ENCODE data around the gene GSE1. TPM values are rescaled to one million over a fixed set of nuclear protein-coding genes. Genes with fewer than 3 reads are reported as not detected.

GSE1 gene
- total RNA-seq, 6 experiments from 2014 or later: 49.2 to 62.3 (median 58.1) TPM

DNA sequence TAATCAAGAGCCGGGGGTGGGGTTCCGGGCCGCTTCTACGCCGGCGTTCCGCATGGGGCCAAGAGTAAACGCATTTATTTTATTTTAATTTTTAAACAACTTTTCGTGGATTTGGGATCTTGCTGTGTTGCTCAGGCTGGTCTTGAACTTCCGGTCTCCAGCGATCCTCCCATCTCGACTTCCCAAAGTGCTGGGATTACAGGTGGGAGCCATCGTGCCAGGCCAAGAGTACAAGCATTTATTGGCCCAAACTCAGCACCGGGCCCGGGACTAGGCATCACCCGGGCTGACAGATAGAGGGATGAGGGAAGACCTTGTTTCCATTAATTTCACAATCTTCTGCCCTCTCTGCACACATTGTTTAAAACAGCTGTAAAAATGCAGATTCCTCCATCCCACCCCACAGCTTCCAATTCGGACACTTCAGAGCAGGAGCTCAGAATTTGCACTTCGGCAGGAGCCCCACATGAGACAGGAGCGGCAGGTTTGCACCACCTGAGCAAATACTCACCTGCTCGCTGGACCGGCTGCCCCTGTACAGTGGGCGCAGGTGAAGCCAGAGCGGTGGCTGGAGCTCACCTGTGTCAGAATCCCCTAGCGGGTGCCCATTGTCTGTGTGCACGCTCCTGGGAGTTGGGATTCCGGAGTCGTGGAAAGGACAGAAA lies 76.3 kb downstream of the GSE1 start:
- TF ChIP-seq, protein P1, sequence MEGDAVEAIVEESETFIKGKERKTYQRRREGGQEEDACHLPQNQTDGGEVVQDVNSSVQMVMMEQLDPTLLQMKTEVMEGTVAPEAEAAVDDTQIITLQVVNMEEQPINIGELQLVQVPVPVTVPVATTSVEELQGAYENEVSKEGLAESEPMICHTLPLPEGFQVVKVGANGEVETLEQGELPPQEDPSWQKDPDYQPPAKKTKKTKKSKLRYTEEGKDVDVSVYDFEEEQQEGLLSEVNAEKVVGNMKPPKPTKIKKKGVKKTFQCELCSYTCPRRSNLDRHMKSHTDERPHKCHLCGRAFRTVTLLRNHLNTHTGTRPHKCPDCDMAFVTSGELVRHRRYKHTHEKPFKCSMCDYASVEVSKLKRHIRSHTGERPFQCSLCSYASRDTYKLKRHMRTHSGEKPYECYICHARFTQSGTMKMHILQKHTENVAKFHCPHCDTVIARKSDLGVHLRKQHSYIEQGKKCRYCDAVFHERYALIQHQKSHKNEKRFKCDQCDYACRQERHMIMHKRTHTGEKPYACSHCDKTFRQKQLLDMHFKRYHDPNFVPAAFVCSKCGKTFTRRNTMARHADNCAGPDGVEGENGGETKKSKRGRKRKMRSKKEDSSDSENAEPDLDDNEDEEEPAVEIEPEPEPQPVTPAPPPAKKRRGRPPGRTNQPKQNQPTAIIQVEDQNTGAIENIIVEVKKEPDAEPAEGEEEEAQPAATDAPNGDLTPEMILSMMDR (IDR thresholded peaks at IDR 0.05): no peak
- Mint-ChIP-seq H3K27ac (no peak overlapping the region), H3K4me1 (ENCODE audit: low read depth) (peaks cover 7% of the 10 kb centered on the region; the same call in 1 of the 2 replicates), H3K27me3 (ENCODE audit: insufficient read depth) (peaks cover 11% of the 10 kb centered on the region), H3K36me3 (ENCODE audit: low read depth) (no peaks in the 10 kb centered on the region), H3K9me3 (no peaks in the 10 kb centered on the region), H3K4me3 (peak overlapping the region; percentile 78)
- DNase-seq: no peak

DNA sequence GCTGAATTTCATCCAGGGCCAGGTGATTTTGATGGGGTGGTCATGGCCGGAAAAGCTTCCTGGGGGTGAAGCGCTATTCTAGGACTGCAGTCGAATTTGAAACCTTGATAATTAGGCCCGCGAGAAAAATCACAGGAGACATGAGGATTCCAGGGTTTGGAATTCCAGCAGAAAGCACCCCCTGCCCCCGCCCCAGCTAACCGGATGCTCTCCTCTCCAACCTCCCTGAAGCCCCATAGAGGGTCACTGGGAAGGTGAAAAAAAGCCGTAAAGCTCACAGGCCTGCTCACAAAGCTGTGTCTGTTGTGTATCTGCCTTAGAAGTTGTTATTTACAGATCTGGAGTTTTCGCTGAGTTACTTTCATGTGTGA lies 76.8 kb downstream of the GSE1 start:
- no peak for DNase-seq
- Mint-ChIP-seq H3K36me3 (ENCODE audit: low read depth) (no peaks in the 10 kb centered on the region), H3K4me3 (peak overlapping the region; percentile 30; the same call in 1 of the 2 replicates), H3K27ac (no peak overlapping the region), H3K9me3 (no peaks in the 10 kb centered on the region), H3K27me3 (ENCODE audit: insufficient read depth) (peaks cover 11% of the 10 kb centered on the region), H3K4me1 (ENCODE audit: low read depth) (peaks cover 7% of the 10 kb centered on the region; the same call in 1 of the 2 replicates)
- TF ChIP-seq, protein P1 (IDR thresholded peaks at IDR 0.05): no peak

DNA sequence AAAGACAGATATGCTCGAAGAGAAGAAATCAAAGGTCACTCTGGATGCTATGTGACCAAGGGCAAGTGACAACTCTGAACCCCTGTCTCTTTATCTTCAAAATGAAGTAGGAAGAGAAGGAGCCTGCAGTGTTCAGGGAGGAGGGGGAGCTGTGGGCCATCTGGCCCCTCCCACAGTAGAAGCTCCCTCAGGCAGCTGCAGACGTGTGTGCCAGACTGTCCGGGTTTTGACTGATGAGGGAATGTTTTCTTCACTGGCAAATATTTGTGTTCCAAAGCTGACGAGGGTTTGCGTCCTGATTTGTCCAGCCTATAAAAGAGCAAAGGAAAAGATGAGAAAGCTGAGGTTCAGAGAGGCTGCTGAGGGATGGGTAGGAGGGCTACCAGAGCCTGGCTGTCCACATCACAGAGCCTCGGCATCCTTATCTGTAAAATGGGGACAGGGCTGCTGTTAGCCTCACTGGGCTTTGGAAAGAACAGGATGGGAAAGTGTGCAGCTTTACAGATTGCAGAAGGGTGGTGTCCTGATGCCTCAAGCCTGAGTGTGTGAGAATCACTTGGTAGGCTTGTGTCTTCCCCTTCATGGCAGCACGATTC lies 77.4 kb downstream of the GSE1 start:
- H3K36me3 Mint-ChIP-seq (ENCODE audit: low read depth): no peaks in the 10 kb centered on the region
- DNase-seq: no peak
- no peak overlapping the region for H3K27ac Mint-ChIP-seq
- no peaks in the 10 kb centered on the region for H3K9me3 Mint-ChIP-seq
- peaks cover 11% of the 10 kb centered on the region for H3K27me3 Mint-ChIP-seq (ENCODE audit: insufficient read depth)
- TF ChIP-seq, protein P1 (IDR thresholded peaks at IDR 0.05): no peak
- peaks cover 7% of the 10 kb centered on the region; the same call in 1 of the 2 replicates for H3K4me1 Mint-ChIP-seq (ENCODE audit: low read depth)
- H3K4me3 Mint-ChIP-seq: no peak overlapping the region

DNA sequence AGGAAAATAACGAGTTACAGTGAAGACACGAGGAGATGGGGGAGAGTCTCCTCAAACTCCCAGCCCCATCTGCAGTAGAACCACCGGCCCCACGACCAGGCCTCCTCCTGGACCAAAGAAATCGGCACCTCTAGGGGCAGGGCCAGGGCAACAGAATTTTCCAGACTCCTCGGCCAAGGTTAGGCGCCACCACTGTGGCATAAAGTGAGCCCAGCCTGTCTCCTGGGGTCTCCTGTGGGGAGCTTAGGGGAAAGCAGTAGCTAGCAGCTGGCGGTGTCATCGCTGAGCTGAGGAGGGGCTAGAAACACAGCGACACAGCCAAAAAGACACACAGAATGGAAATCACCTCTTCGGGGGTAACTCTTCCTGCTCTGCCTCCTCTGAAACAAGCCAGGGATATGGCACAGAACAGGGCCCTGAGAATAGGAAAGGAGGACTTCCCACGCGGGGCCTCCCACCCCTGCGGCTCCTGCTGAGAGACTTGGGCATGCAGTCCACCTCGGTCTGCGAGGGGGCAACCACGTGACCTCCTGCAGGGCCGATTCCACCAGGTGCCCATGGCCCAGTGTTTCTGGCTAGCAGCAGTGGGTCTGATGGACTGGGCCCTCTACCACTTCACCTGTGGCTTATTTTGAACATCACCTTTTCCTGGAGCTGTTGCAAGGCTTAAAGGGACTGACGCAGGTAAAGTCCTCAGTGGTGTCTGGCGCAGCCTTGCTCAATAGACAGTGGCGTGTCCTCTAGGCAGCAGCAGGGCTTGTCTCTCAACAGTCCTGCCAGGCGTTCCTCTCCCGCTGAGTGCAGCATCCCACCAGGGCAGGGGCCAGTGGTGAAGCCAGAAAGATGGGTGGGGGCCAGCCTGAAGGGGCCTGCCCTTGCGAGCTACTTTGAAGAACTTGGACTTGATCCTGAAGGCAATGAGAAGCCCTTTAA lies 82.3 kb downstream of the GSE1 start:
- Mint-ChIP-seq H3K4me1 (ENCODE audit: low read depth) (peaks cover 8% of the 10 kb centered on the region), H3K27me3 (ENCODE audit: insufficient read depth) (peaks cover 16% of the 10 kb centered on the region), H3K27ac (no peak overlapping the region), H3K9me3 (no peaks in the 10 kb centered on the region), H3K4me3 (no peak overlapping the region), H3K36me3 (ENCODE audit: low read depth) (no peaks in the 10 kb centered on the region)
- DNase-seq: no peak
- TF ChIP-seq, protein P1 (IDR thresholded peaks at IDR 0.05): no peak

DNA sequence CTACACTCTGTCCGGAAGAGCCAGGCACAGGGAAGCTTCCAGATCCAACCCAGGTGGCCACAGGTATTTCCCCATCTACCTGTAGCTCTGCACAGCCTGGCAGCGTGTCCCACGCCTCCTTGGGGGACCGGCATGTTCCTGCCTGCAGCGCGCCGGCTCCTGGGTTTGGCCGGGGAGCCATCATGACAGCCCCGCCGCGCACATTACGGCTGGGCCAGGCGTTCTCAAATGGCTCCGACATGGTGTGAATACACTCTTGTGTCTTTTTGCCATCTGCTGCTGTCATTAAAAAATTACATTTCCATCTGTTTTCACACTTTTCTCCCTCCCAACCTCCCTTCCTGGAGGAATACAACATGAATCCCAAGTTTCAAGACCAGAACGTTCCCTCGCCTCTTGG lies 83.7 kb downstream of the GSE1 start:
- DNase-seq: no peak
- Mint-ChIP-seq H3K36me3 (ENCODE audit: low read depth) (peaks cover 7% of the 10 kb centered on the region; the same call in 1 of the 2 replicates), H3K9me3 (no peaks in the 10 kb centered on the region), H3K27ac (no peak overlapping the region), H3K27me3 (ENCODE audit: insufficient read depth) (peaks cover 16% of the 10 kb centered on the region), H3K4me3 (no peak overlapping the region), H3K4me1 (ENCODE audit: low read depth) (peaks cover 8% of the 10 kb centered on the region)
- TF ChIP-seq, protein P1 (IDR thresholded peaks at IDR 0.05): no peak

Measured in HFFc6 (cell line).